Chondrocyte (in vitro differentiated cells): Measurements from ENCODE around the gene RIBC2. TPM values are rescaled to one million over a fixed set of nuclear protein-coding genes. Genes with fewer than 3 reads are reported as not detected.

Source experiments
- DNase-seq: peaks from one replicate; pipeline ENCODE4 v3.0.0; 2021; ENCODE audit warnings: mixed read lengths, low spot score
- H3K27ac Mint-ChIP-seq: one replicate; pipeline ENCODE4 v1.8.0; 2021; ENCODE audit warnings: mild to moderate bottlenecking, moderate library complexity, mixed read lengths; ENCODE audit not compliant: unreplicated experiment
- H3K27me3 Mint-ChIP-seq: 2 replicates; pipeline ENCODE4 v1.8.0; 2021; ENCODE audit warnings: low read depth, mixed read lengths
- H3K36me3 Mint-ChIP-seq: 2 replicates; pipeline ENCODE4 v1.8.0; 2021; ENCODE audit warnings: low read depth, mixed read lengths
- H3K4me1 Mint-ChIP-seq: 2 replicates; pipeline ENCODE4 v1.8.0; 2021; ENCODE audit warnings: low read depth, mild to moderate bottlenecking, mixed read lengths
- H3K4me3 Mint-ChIP-seq: one replicate; pipeline ENCODE4 v1.8.0; 2021; ENCODE audit warnings: mild to moderate bottlenecking, moderate library complexity, mixed read lengths; ENCODE audit not compliant: unreplicated experiment
- H3K9me3 Mint-ChIP-seq: 2 replicates; pipeline ENCODE4 v1.8.0; 2021; ENCODE audit warnings: low read depth, mixed read lengths
- CTCF ChIP-seq: fragments of 200-600 bp; sonication (generic); IDR thresholded peaks from 2 replicates; pipeline ENCODE4 v1.5.0; 2021; ENCODE audit warnings: antibody characterized with exemption, mild to moderate bottlenecking, moderate library complexity
- total RNA-seq: library from RNA; stranded (reverse); gene quantifications from 3 replicates; pipeline ENCODE4 v1.2.1, GENCODE V29; 2021

Gene RIBC2
- total RNA-seq, 1 donor from 2014 or later, result not detected

GRCh38 chr22:45423524-45423923 lies 10.0 kb downstream of the RIBC2 start:
- Mint-ChIP-seq H3K27ac (no peak overlapping the region), H3K4me1 (no peaks in the 10 kb centered on the region)
- TF ChIP-seq CTCF, result no peak

GRCh38 chr22:45424241-45424731 lies 10.8 kb downstream of the RIBC2 start:
- no peaks in the 10 kb centered on the region for H3K4me1 Mint-ChIP-seq
- H3K27ac Mint-ChIP-seq, result no peak overlapping the region

More at GRCh38 chr22:45423524-45423923, 10.0 kb downstream of the RIBC2 start:
- H3K27me3 Mint-ChIP-seq, result peaks cover 5% of the 10 kb centered on the region
- H3K36me3 Mint-ChIP-seq, result peaks cover 4% of the 10 kb centered on the region
- no peak for DNase-seq
- peaks cover 3% of the 10 kb centered on the region for H3K9me3 Mint-ChIP-seq
- no peak overlapping the region for H3K4me3 Mint-ChIP-seq

GRCh38 chr22:45425101-45425500 lies 11.6 kb downstream of the RIBC2 start:
- no peak for TF ChIP-seq CTCF
- Mint-ChIP-seq H3K4me1 (no peaks in the 10 kb centered on the region), H3K9me3 (peaks cover 3% of the 10 kb centered on the region), H3K36me3 (peaks cover 4% of the 10 kb centered on the region), H3K4me3 (no peak overlapping the region), H3K27ac (no peak overlapping the region), H3K27me3 (peaks cover 7% of the 10 kb centered on the region)
- no peak for DNase-seq

More at GRCh38 chr22:45424241-45424731, 10.8 kb downstream of the RIBC2 start:
- Mint-ChIP-seq H3K27me3 (peaks cover 7% of the 10 kb centered on the region), H3K36me3 (peaks cover 4% of the 10 kb centered on the region), H3K4me3 (no peak overlapping the region), H3K9me3 (peaks cover 3% of the 10 kb centered on the region)
- TF ChIP-seq CTCF, result no peak
- DNase-seq, result no peak

GRCh38 chr22:45425531-45426265 lies 12.2 kb downstream of the RIBC2 start:
- Mint-ChIP-seq H3K4me1 (no peaks in the 10 kb centered on the region), H3K9me3 (peaks cover 3% of the 10 kb centered on the region)

GRCh38 chr22:45426387-45426786 lies 12.9 kb downstream of the RIBC2 start:
- peaks cover 3% of the 10 kb centered on the region for H3K9me3 Mint-ChIP-seq
- H3K4me1 Mint-ChIP-seq, result no peaks in the 10 kb centered on the region
- peaks cover 7% of the 10 kb centered on the region for H3K27me3 Mint-ChIP-seq
- DNase-seq, result no peak
- no peak overlapping the region for H3K4me3 Mint-ChIP-seq
- peaks cover 2% of the 10 kb centered on the region for H3K36me3 Mint-ChIP-seq
- TF ChIP-seq CTCF, result no peak
- H3K27ac Mint-ChIP-seq, result no peak overlapping the region

More at GRCh38 chr22:45425531-45426265, 12.2 kb downstream of the RIBC2 start:
- no peak for TF ChIP-seq CTCF
- DNase-seq, result no peak
- Mint-ChIP-seq H3K27ac (no peak overlapping the region), H3K36me3 (peaks cover 2% of the 10 kb centered on the region), H3K27me3 (peaks cover 7% of the 10 kb centered on the region), H3K4me3 (no peak overlapping the region)
